Spleen (tissue), 11 donors: ENCODE results near the gene MYO18B. TPM values are rescaled to one million over a fixed set of nuclear protein-coding genes. Genes with fewer than 3 reads are reported as not detected.

Experiments used
- DNase-seq: peaks from one replicate; pipeline ENCODE4 v3.0.0-alpha.2; 2020
- H3K27ac ChIP-seq, 8 donors: fragments of 200-600 bp; sonication (generic) in 7 of 8; 1 replicate in 4 of 8; 2 replicates in 4 of 8; pipeline versions ENCODE4 v1.5.0 to v1.8.0; 2016 to 2021; ENCODE audit warnings: inconsistent platforms in 4 of 8, mild to moderate bottlenecking in 4 of 8, moderate library complexity in 1 of 8
- H3K27me3 ChIP-seq, 7 donors: fragments of 200-600 bp; sonication (generic) in 6 of 7; replicated peaks in 1 of 7; 1 replicate in 4 of 7; 2 replicates in 3 of 7; pipeline versions ENCODE4 v1.5.0 to v1.8.0; 2016 to 2021; ENCODE audit warnings: inconsistent platforms in 3 of 7, mild to moderate bottlenecking in 1 of 7
- H3K36me3 ChIP-seq, 6 donors: fragments of 200-600 bp; sonication (generic) in 5 of 6; 1 replicate in 4 of 6; 2 replicates in 2 of 6; pipeline versions ENCODE4 v1.5.0 to v1.8.0; 2016 to 2021; ENCODE audit warnings: inconsistent platforms in 2 of 6
- H3K4me1 ChIP-seq, 6 donors: fragments of 200-600 bp; sonication (generic) in 5 of 6; 1 replicate in 3 of 6; 2 replicates in 3 of 6; pipeline versions ENCODE4 v1.5.0 to v1.8.0; 2016 to 2021; ENCODE audit warnings: inconsistent platforms in 3 of 6
- H3K4me3 ChIP-seq, 8 donors: fragments of 200-600 bp; sonication (generic) in 7 of 8; 1 replicate in 4 of 8; 2 replicates in 4 of 8; pipeline versions ENCODE4 v1.5.0 to v1.8.0; 2016 to 2021; ENCODE audit warnings: inconsistent platforms in 4 of 8, mild to moderate bottlenecking in 4 of 8, moderate library complexity in 2 of 8
- H3K9me3 ChIP-seq, 8 donors: fragments of 200-600 bp; sonication (generic) in 7 of 8; 1 replicate in 4 of 8; 2 replicates in 4 of 8; pipeline versions ENCODE4 v1.5.0 to v1.8.0; 2016 to 2021; ENCODE audit warnings: inconsistent platforms in 4 of 8
- POLR2A ChIP-seq, 3 donors: fragments of 450-650 bp; IDR thresholded peaks; one replicate each; pipeline ENCODE4 v1.5.1; 2017; ENCODE audit warnings: antibody characterized with exemption in 3 of 3, mild to moderate bottlenecking in 1 of 3
- POLR2AphosphoS5 ChIP-seq, 3 donors: sonication (generic); formaldehyde crosslinking; IDR thresholded peaks; one replicate each; pipeline ENCODE4 v1.5.1; 2017; ENCODE audit warnings: antibody characterized with exemption in 3 of 3
- WGBS, 5 donors: extraction: QIAGEN DNeasy Blood & Tissue Kit in 3 of 5; methylation state at CpG; one replicate each; pipeline versions ENCODE4 v1.1.5 to v1.1.7; 2013 to 2018; 5-methylcytosine and 5-hydroxymethylcytosine counted together
- intact Hi-C: fragments of 100-400 bp; cut with DNase I; formaldehyde crosslinking; loops from one replicate; pipeline ENCODE4 v1.15.0; 2023; ENCODE audit warnings: low total_unique reads
- polyA plus RNA-seq, 3 donors: library from polyadenylated mRNA; stranded (reverse); fragments of 200-250 nt; gene quantifications; one replicate each; pipeline ENCODE4 v1.2.1, GENCODE V29; 2013
- total RNA-seq, 7 donors: library from RNA; depleted of rRNA in 3 of 7; stranded (reverse); fragments of >200 nt in 3 of 7; fragmentation: NEBNext Ultra II Directional in 4 of 7; extraction: Animal tissue kit (Norgen Biotek cat#: 25700) in 4 of 7; gene quantifications; one replicate each; pipeline versions ENCODE4 v1.1.0 to v1.2.1, GENCODE V29; 2016 to 2021
- TF ChIP-seq, protein P1 (sequence below), 11 experiments: fragments of 200-600 bp in 7 of 11; fragments of 450-650 bp in 4 of 11; sonication (generic) in 4 of 11; IDR thresholded peaks in 8 of 11; conservative IDR thresholded peaks in 3 of 11; 1 replicate in 7 of 11; 2 replicates in 4 of 11; pipeline versions ENCODE4 v1.4.0 to v1.8.0; 2016 to 2021; ENCODE audit warnings: antibody characterized with exemption in 11 of 11, inconsistent platforms in 4 of 11, mild to moderate bottlenecking in 1 of 11
- donor health status: healthy with polysubstance abuse.
- donor health status: DM: no; HTN: no; CAD: no; lungs with moderate emphysema.
- donor health status: DM: no; HTN: no; CAD: no.
- donor health status: Bipolar disorder and iron deficiency.
- donor health status: healthy.
- donor health status: DM: no; HTN: no; CAD: no.
- donor health status: DM: yes; HTN: yes; CAD: no.

MYO18B gene
- total and polyA plus RNA-seq, 10 donors: under 0.01 to 0.79 (median 0.12) TPM

DNA sequence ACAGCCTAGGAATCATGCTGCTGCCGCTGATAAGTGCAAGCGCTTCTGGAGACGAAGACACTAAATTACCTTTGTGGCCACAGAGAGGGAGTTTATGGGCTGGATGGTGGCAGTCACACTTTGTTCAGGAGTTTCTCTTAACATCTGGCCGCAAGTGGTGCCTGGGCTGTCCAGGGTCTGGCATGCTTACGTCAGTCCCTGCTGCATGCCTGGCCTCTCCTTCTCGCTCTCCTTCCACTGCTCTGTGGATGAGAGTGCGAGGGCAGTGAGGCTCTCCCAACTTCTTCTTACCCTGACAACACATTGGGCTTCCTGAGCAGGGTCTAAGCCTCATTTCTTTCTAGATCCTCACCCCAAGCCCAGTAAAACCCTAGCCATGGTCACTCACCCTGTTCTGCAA lies 266.6 kb downstream of the MYO18B start:
- H3K27me3 ChIP-seq: peaks cover 0 to 37% (median 0%) of the 10 kb centered on the region in 7 donors
- H3K4me3 ChIP-seq: no peak overlapping the region
- no peaks in the 10 kb centered on the region for H3K36me3 ChIP-seq
- intact Hi-C loops: no loop called here
- H3K9me3 ChIP-seq: peaks cover 0 to 14% (median 9%) of the 10 kb centered on the region in 8 donors
- no peak for DNase-seq
- no peak overlapping the region for H3K27ac ChIP-seq
- no peaks in the 10 kb centered on the region for H3K4me1 ChIP-seq
- 53 to 75% (median 63%) methylated on average over 7 of the region's 7 CpGs for WGBS, 5 donors
- no peak for TF ChIP-seq POLR2AphosphoS5 (IDR thresholded peaks at IDR 0.05)
- TF ChIP-seq, protein P1, sequence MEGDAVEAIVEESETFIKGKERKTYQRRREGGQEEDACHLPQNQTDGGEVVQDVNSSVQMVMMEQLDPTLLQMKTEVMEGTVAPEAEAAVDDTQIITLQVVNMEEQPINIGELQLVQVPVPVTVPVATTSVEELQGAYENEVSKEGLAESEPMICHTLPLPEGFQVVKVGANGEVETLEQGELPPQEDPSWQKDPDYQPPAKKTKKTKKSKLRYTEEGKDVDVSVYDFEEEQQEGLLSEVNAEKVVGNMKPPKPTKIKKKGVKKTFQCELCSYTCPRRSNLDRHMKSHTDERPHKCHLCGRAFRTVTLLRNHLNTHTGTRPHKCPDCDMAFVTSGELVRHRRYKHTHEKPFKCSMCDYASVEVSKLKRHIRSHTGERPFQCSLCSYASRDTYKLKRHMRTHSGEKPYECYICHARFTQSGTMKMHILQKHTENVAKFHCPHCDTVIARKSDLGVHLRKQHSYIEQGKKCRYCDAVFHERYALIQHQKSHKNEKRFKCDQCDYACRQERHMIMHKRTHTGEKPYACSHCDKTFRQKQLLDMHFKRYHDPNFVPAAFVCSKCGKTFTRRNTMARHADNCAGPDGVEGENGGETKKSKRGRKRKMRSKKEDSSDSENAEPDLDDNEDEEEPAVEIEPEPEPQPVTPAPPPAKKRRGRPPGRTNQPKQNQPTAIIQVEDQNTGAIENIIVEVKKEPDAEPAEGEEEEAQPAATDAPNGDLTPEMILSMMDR (IDR thresholded peaks at IDR 0.05 in 8 of 11, conservative IDR thresholded peaks at IDR 0.05 in 3 of 11): no peak
- TF ChIP-seq POLR2A (IDR thresholded peaks at IDR 0.05): no peak

DNA sequence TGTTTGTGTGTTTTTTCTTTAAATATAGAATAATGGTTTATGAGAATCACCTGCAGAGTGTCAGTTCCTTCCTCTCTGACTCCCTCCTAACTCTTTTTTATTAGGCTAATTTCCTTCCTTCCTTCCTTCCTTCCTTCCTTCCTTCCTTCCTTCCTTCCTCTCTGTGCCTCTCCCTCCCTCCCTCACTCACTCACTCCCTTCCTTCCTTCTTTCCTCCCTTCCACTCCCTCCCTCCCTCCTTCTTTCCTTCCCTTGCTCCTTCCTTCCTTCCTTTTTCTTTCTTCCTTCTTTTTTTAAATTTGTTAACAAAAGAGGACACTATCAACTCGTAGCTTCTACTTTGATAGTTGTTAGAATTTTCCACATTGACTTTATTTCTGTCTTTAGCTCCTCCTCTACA lies 274.9 kb downstream of the MYO18B start:
- TF ChIP-seq POLR2A (IDR thresholded peaks at IDR 0.05) (no peak), POLR2AphosphoS5 (IDR thresholded peaks at IDR 0.05) (no peak)
- TF ChIP-seq, protein P1 (IDR thresholded peaks at IDR 0.05 in 8 of 11, conservative IDR thresholded peaks at IDR 0.05 in 3 of 11): no peak

DNA sequence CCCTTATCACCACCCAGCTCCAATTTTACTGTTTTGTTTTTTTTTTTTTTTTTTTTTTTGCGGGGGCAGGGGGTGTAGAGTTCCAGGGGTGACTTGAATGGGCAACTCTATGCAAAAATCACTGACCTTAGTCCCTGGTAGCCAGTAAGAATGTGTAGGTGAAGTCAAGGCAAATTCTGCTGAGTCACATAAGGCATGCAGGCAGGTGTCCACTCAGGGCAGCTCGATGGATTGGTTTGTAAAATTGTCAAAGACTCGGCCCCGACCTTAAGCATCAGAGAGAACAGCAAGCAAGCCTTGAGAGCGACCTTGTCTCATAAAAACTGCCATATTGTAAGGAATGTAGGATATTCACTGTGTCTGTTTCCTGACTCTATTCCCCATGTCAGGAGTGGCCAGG lies 275.9 kb downstream of the MYO18B start:
- TF ChIP-seq POLR2A (IDR thresholded peaks at IDR 0.05) (no peak), POLR2AphosphoS5 (IDR thresholded peaks at IDR 0.05) (no peak)
- TF ChIP-seq, protein P1 (IDR thresholded peaks at IDR 0.05 in 8 of 11, conservative IDR thresholded peaks at IDR 0.05 in 3 of 11): no peak
- intact Hi-C loops: no loop called here
- H3K4me1 ChIP-seq: no peaks in the 10 kb centered on the region
- peaks cover 0 to 5% (median 0%) of the 10 kb centered on the region in 8 donors for H3K9me3 ChIP-seq
- H3K27me3 ChIP-seq: peaks cover 0 to 41% (median 0%) of the 10 kb centered on the region in 7 donors
- 62 to 82% (median 65%) methylated on average over 5 of the region's 5 CpGs for WGBS, 5 donors
- no peak overlapping the region for H3K27ac ChIP-seq
- no peak for DNase-seq
- no peak overlapping the region for H3K4me3 ChIP-seq
- no peaks in the 10 kb centered on the region for H3K36me3 ChIP-seq

More for the DNA sequence above, 274.9 kb downstream of the MYO18B start:
- H3K4me1 ChIP-seq: no peaks in the 10 kb centered on the region
- no peak overlapping the region for H3K4me3 ChIP-seq
- H3K9me3 ChIP-seq: peaks cover 0 to 5% (median 0%) of the 10 kb centered on the region in 8 donors
- H3K36me3 ChIP-seq: no peaks in the 10 kb centered on the region
- intact Hi-C loops: no loop called here
- peaks cover 0 to 31% (median 0%) of the 10 kb centered on the region in 7 donors for H3K27me3 ChIP-seq
- H3K27ac ChIP-seq: no peak overlapping the region
- WGBS, 5 donors: 32 to 53% (median 46%) methylated on average over 1 of the region's 1 CpG
- no peak for DNase-seq

DNA sequence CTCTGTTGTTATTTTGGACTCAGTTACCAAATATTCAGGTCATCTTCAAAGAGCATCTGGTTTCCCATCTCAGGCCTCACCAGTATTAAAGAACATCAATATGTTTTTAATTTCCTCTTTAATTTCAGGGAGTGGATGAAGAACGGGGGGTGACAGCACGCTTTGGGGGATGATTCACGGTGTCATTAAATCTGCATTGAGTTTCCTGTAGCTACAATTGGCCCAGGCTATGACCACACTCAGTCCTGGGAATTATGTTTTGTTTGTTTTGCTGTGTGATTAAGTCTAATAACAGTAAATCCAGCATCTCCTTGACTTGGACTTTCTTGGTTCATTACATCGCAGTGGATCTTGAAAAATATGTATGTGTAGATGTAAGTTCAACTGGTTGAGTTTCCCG lies 277.6 kb downstream of the MYO18B start:
- no peak overlapping the region for H3K4me3 ChIP-seq
- H3K27ac ChIP-seq: no peak overlapping the region
- H3K4me1 ChIP-seq: no peaks in the 10 kb centered on the region
- WGBS, 5 donors: 71 to 80% (median 74%) methylated on average over 5 of the region's 5 CpGs
- no peak for DNase-seq
- intact Hi-C loops: no loop called here
- TF ChIP-seq POLR2AphosphoS5 (IDR thresholded peaks at IDR 0.05): no peak
- TF ChIP-seq, protein P1 (IDR thresholded peaks at IDR 0.05 in 8 of 11, conservative IDR thresholded peaks at IDR 0.05 in 3 of 11): no peak
- TF ChIP-seq POLR2A (IDR thresholded peaks at IDR 0.05): no peak
- peaks cover 0 to 10% (median under 1%) of the 10 kb centered on the region in 8 donors for H3K9me3 ChIP-seq
- no peaks in the 10 kb centered on the region for H3K36me3 ChIP-seq
- H3K27me3 ChIP-seq: peaks cover 0 to 46% (median 0%) of the 10 kb centered on the region in 7 donors
